ENCODE measurements around the gene LGALS4. TPM values are rescaled to one million over a fixed set of nuclear protein-coding genes. Genes with fewer than 3 reads are reported as not detected.
"Not testable (repeated sequence)": the region's sequence is repeated elsewhere in the genome, so short reads cannot be mapped to it uniquely, and the experiment has no call there.

LGALS4 gene, protein sequence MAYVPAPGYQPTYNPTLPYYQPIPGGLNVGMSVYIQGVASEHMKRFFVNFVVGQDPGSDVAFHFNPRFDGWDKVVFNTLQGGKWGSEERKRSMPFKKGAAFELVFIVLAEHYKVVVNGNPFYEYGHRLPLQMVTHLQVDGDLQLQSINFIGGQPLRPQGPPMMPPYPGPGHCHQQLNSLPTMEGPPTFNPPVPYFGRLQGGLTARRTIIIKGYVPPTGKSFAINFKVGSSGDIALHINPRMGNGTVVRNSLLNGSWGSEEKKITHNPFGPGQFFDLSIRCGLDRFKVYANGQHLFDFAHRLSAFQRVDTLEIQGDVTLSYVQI
- total RNA-seq (1 to 10 TPM in 4 of 7 donors, under 1 TPM in 3; 0.57 to 7.4 (median 2.2) TPM), polyA plus RNA-seq (1 to 10 TPM in 1 of 2 donors, under 1 TPM in 1; 0.80 to 1.4 TPM)
- long read RNA-seq, donor 1, partial matches to known transcripts: 1 of 1 reads
- long read RNA-seq, donor 1, other reads (novel, unspliced or antisense): 0 of 1 reads
- long read RNA-seq, donor 2: 0 reads
- long read RNA-seq, donor 3, partial matches to known transcripts: 1 of 1 reads
- long read RNA-seq, donor 3, other reads (novel, unspliced or antisense): 0 of 1 reads

DNA sequence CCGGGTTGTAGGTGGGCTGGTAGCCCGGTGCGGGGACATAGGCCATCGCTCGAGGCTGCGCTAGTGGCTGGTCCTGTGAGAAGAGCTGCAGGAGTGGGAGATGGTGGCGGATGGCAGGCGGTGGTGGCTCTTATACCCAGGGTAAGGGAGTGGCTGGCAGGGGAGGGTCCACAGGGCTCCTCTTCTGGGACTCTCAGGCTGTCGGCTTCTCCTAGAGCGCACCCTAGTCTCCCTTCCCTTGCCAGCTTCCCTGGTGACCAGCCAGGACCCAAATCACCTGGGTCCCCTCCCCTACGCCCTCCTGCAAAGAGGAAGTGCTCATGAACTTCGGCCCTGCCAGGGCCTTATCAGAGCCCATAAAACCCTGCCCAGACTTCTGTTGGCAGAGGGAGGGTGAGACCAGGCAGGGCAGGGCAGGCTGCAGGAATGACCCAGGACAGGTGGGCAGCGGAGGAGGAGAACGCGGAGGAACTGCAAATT lies at the start of gene LGALS4:
TSS of gene LGALS4 (minus strand) at position 105 of the 480 bp plus-strand sequence. CDS start at position 46, 59 bp downstream.
- TF ChIP-seq, protein P1, sequence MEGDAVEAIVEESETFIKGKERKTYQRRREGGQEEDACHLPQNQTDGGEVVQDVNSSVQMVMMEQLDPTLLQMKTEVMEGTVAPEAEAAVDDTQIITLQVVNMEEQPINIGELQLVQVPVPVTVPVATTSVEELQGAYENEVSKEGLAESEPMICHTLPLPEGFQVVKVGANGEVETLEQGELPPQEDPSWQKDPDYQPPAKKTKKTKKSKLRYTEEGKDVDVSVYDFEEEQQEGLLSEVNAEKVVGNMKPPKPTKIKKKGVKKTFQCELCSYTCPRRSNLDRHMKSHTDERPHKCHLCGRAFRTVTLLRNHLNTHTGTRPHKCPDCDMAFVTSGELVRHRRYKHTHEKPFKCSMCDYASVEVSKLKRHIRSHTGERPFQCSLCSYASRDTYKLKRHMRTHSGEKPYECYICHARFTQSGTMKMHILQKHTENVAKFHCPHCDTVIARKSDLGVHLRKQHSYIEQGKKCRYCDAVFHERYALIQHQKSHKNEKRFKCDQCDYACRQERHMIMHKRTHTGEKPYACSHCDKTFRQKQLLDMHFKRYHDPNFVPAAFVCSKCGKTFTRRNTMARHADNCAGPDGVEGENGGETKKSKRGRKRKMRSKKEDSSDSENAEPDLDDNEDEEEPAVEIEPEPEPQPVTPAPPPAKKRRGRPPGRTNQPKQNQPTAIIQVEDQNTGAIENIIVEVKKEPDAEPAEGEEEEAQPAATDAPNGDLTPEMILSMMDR (IDR thresholded peaks at IDR 0.05): no peak
- TF ChIP-seq POLR2A (IDR thresholded peaks at IDR 0.05) (no peak), EP300 (IDR thresholded peaks at IDR 0.05) (no peak)
- Histone ChIP-seq H3K4me1 (ENCODE audit: insufficient read depth) (no peaks in the 10 kb centered on the region), H3K36me3 (no peaks in the 10 kb centered on the region), H3K27ac (no peak within 1 kb of the TSS), H3K9me3 (no peaks in the 10 kb centered on the region), H3K4me3 (peak within 1 kb of the TSS; percentile 6), H3K27me3 (no peaks in the 10 kb centered on the region)
- no peak for DNase-seq
- intact Hi-C loops (cut with DNase I): no loop called here
- WGBS, 3 donors: 79 to 82% (median 81%) methylated on average over 15 of the region's 15 CpGs

DNA sequence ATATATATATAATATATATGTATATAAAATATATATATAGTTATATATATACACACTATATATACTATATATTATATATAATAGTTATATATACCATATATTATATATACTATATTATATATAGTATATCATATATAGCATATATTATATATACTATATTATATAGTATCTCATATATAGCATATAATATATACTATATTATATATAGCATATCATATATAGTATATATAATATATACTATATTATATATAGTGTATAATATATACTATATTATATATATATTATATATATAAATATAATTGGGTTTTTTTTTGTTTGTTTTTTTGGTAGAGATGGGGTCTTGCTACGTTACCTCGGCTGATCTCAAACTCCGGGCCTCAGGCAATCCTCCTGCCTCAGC lies 48.6 kb upstream of the LGALS4 start:
- Histone ChIP-seq H3K27me3 (no peaks in the 10 kb centered on the region), H3K36me3 (no peaks in the 10 kb centered on the region), H3K4me1 (ENCODE audit: insufficient read depth) (peaks cover 1% of the 10 kb centered on the region), H3K27ac (no peak overlapping the region), H3K9me3 (no peaks in the 10 kb centered on the region), H3K4me3 (no peak overlapping the region)
- TF ChIP-seq EP300 (IDR thresholded peaks at IDR 0.05) (no peak), POLR2A (IDR thresholded peaks at IDR 0.05) (no peak)
- TF ChIP-seq, protein P1 (IDR thresholded peaks at IDR 0.05): no peak
- intact Hi-C loops (cut with DNase I): no loop called here
- 90 to 95% (median 93%) methylated on average over 3 of the region's 3 CpGs for WGBS, 3 donors
- no peak for DNase-seq

DNA sequence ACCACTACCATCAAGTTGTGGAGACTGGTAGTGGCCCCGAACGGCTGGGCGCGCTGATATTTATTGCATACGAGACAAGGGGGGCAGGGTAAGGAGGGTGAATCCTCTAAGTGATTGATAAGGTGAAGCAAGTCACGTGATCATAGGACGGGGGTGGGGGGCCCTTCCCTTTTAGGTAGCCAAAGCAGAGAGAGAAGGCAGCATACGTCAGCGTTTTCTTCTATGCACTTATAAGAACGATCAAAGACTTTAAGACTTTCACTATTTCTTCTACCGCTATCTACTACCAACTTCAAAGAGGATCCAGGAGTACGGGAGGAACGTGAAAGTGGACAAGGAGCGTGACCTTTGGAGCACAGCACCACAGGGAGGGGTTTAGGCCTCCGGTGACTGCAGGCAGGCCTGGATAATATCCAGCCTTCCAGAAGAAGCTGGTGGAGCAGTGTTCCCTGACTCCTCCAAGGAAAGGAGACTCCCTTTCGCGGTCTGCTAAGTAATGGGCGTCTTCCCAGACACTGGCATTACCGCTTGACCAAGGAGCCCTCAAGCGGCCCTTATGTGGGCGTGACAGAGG lies 47.0 kb upstream of the LGALS4 start:
- H3K4me1 ChIP-seq (ENCODE audit: insufficient read depth); H3K4me3 ChIP-seq; DNase-seq; H3K27me3 ChIP-seq; intact Hi-C loops (cut with DNase I); H3K9me3 ChIP-seq; H3K27ac ChIP-seq; H3K36me3 ChIP-seq: not testable (repeated sequence)
- 32 to 33% (median 32%) methylated on average over 21 of the region's 21 CpGs for WGBS, 3 donors

DNA sequence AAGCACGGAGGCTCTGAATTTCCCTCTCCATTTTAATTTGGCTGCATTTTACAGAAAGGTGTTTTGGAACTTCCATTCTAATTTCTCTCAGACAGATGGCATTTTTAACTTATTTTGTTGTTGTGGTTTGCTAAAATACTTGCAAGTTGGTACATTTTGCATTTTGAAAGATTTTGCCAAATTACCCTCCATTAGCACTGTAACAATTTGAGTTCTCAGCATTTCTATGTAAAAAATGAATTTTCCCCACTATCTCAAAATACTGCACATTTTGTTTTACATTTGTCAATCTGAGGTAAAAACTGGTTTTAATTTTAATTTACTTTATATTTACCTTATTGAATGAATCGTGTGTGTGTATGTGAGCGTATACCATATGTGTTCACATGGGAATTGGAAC lies 44.1 kb upstream of the LGALS4 start:
- DNase-seq: no peak
- Histone ChIP-seq H3K27me3 (no peaks in the 10 kb centered on the region), H3K4me1 (ENCODE audit: insufficient read depth) (peaks cover 2% of the 10 kb centered on the region), H3K27ac (no peak overlapping the region), H3K36me3 (no peaks in the 10 kb centered on the region), H3K4me3 (no peak overlapping the region), H3K9me3 (no peaks in the 10 kb centered on the region)
- TF ChIP-seq POLR2A (IDR thresholded peaks at IDR 0.05) (no peak), EP300 (IDR thresholded peaks at IDR 0.05) (no peak)
- TF ChIP-seq, protein P1 (IDR thresholded peaks at IDR 0.05): no peak
- intact Hi-C loops (cut with DNase I): no loop called here
- 84 to 88% (median 84%) methylated on average over 3 of the region's 3 CpGs for WGBS, 3 donors

DNA sequence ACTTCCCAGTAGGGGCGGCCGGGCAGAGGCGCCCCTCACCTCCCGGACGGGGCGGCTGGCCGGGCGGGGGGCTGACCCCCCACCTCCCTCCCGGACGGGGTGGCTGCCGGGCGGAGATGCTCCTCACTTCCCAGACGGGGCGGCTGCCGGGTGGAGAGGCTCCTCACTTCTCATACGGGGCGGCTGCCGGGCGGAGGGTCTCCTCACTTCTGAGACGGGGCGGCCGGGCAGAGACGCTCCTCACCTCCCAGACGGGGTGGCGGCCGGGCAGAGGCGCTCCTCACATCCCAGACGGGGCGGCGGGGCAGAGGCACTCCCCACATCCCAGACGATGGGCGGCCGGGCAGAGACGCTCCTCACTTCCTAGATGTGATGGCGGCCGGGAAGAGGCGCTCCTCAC lies 43.0 kb upstream of the LGALS4 start:
- H3K9me3 ChIP-seq; H3K36me3 ChIP-seq; H3K4me1 ChIP-seq (ENCODE audit: insufficient read depth); intact Hi-C loops (cut with DNase I); H3K27me3 ChIP-seq; H3K4me3 ChIP-seq; H3K27ac ChIP-seq; DNase-seq: not testable (repeated sequence)
- WGBS, 3 donors: 89 to 94% (median 90%) methylated on average over 2 to 29 of the region's 37 CpGs

DNA sequence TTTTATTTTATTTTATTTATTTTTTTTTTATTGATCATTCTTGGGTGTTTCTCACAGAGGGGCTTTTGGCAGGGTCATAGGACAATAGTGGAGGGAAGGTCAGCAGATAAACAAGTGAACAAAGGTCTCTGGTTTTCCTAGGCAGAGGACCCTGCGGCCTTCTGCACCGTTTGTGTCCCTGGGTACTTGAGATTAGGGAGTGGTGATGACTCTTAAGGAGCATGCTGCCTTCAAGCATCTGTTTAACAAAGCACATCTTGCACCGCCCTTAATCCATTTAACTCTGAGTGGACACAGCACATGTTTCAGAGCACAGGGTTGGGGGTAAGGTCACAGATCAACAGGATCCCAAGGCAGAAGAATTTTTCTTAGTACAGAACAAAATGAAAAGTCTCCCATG lies 42.2 kb upstream of the LGALS4 start:
- not testable (repeated sequence) for DNase-seq; H3K27ac ChIP-seq; H3K4me3 ChIP-seq; H3K9me3 ChIP-seq; H3K36me3 ChIP-seq; H3K27me3 ChIP-seq; H3K4me1 ChIP-seq (ENCODE audit: insufficient read depth)
- intact Hi-C loops (cut with DNase I): loop anchor here in 2 of 4 donors (5.0 kb wide), 2 partner anchors 208 to 218 kb away; partner anchors contain the start of gene ACTN4 (in 1 of the 2)
- WGBS, 3 donors: 66 to 75% (median 72%) methylated on average over 3 of the region's 3 CpGs

Measured in ovary (tissue), 10 donors.